Cardiac septum (tissue), 1 donor: ENCODE measurements around the gene PRDX1. TPM values are rescaled to one million over a fixed set of nuclear protein-coding genes. Genes with fewer than 3 reads are reported as not detected.

Experiments used
- DNase-seq: peaks from one replicate; pipeline ENCODE4 v3.0.0-alpha.2; 2020; ENCODE audit warnings: low spot score
- intact Hi-C: fragments of 100-400 bp; cut with DNase I; formaldehyde crosslinking; loops from one replicate; pipeline ENCODE4 v1.14.0; 2022
- long read RNA-seq: library from polyadenylated mRNA; unstranded; transcript quantifications from one replicate; pipeline ENCODE4 v2.0.0, GENCODE V29; 2021
- total RNA-seq: library from RNA; stranded (reverse); fragmentation: NEBNext Ultra II Directional; extraction: Animal tissue kit (Norgen Biotek cat#: 25700); gene quantifications from one replicate; pipeline ENCODE4 v1.2.1, GENCODE V29; 2021
- donor health status: DM: no; HTN: no; CAD: no.

Gene PRDX1
- total RNA-seq = 267 TPM
- long read RNA-seq, transcript PRDX1-202 (6 exons, 1,021 nt) = major isoform, 142 of 156 reads
- long read RNA-seq, partial matches to known transcripts = 2 of 156 reads
- long read RNA-seq, other reads (novel, unspliced or antisense) = 11 of 156 reads

GRCh38 chr1:45521413-45522323 lies at the start of gene PRDX1:
Gene PRDX1 (minus strand): TSS chr1:45521884. CDS start chr1:45519043, 2,841 bp downstream.
- DNase-seq = peak; percentile 97
- intact Hi-C loops = loop anchor here (1.0 to 2.0 kb wide), 2 partner anchors 29 to 163 kb away; partner anchors contain the start of gene AKR1A1

- intact Hi-C loops = loop anchor here (2.0 to 5.0 kb wide), 2 partner anchors 60 to 208 kb away; no protein-coding TSS in a partner anchor
- no peak for DNase-seq
Observed at GRCh38 chr1:45570631-45571030, 48.9 kb upstream of the PRDX1 start.

DNA sequence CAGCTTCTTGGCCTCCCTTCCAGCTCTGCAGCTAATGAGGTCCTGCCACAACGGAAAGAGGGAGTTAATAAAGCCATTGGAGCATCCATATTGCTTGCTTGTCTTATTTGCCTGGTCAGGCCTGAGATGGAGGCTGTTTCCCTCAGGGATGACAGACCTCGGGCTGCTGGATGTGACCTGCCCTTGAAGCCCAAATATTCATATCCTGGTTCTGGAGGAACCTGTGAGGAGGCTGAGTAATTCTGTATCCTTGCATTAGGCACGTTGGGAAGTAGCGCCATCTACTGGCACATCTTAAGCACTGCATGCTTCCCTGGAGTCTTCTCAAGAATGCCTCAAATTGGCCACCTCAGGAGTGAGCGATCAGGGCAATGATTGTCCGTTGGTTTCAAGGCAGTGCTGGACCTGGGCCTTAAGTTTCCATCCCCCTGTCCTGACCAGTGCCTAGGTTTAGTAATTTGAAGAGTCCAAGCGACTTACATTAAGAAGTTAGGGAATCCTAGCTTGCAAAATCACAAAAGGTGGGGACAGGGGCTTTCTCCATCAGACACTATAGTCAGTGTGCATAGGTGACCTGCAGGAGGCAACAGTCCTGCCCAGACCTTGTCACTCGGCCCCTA lies 48.4 kb upstream of the PRDX1 start:
- intact Hi-C loops = loop anchor here (2.0 to 5.0 kb wide), 2 partner anchors 59 to 208 kb away; no protein-coding TSS in a partner anchor
- peak; percentile 81 for DNase-seq

DNA sequence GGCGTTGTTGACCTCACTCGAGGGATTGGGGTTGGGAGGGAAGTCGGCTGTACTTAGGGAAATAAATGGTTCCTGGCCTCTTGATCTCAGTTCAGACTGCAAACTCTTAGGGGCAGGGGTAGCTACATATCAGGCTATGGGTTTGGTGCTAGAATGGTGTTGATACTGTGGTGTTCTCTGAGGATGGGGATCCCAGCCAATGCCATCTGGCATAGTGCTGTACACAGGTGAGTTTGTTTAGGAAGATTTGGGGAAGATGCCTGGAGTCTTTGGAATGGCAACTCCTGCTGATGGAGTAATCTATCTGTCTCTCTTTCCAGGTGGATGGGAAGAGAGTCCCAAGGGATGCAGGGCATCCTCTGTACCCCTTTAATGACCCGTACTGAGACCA lies 47.9 kb upstream of the PRDX1 start:
- intact Hi-C loops = no loop called here

GRCh38 chr1:45568421-45568820 lies 46.7 kb upstream of the PRDX1 start:
- intact Hi-C loops = no loop called here
- no peak for DNase-seq

More for the DNA sequence above, 47.9 kb upstream of the PRDX1 start:
- no peak for DNase-seq

- no peak for DNase-seq
- intact Hi-C loops = no loop called here
Observed at GRCh38 chr1:45567911-45568310, 46.2 kb upstream of the PRDX1 start.

DNA sequence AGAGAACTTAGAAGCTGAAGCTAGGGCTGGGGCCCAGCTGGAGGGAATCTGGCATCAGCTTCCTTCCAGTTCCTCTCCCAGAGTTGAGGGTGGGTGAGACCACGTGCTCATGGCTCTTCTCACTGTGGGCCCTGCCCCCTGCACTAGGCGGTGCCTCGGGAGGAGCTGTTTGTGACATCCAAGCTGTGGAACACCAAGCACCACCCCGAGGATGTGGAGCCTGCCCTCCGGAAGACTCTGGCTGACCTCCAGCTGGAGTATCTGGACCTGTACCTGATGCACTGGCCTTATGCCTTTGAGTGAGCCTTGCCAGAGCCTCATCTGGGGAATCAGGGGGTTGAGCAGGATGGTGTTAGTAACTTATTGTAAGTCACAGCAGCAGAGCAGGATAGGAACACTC lies 45.0 kb upstream of the PRDX1 start:
- no peak for DNase-seq
- intact Hi-C loops = no loop called here

DNA sequence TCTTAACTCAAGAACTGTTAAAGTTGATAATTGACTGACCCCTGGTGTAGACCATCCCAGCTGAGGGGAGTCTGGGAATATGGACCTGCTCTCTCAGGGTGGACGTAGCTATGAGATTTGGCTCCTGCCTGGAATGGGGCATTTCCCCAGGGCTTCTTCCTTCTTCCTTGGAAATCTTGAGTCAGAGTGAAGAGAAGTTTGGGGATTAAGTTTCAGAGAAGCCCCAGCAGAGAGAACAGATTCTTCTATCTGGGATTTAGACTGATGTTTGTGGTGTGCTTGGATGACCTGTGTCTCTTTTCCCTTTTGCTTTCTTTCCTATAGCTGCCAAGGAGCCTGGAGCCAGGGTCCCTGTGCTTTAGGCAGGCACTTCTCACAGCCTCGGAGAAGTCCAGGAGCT lies 42.2 kb upstream of the PRDX1 start:
- intact Hi-C loops = no loop called here
- no peak for DNase-seq

DNA sequence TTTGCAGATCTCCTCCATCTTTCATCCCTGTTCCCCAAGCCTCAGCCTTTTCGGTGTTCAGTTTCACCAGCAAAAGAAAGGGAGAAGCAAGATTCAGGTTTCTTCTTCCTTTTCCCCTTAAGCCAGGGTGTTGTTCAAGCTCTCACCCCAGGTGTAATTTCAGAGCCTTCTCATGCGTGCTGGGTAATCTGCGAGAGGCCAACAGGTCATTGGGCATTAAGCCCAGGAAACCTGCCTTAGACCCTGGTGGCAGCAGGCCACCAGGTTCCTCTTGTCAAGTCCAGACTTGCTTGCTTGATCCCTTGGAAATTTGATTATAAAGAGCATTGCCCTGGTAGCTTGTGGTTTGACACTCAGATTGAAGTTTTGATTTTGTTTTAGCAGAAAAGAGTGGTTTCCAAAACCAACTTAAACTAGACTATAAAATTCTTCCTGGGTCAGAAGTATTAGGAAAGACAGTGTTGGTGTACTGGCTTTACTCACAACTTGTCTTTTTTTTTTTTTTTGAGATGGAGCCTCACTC lies 35.8 kb upstream of the PRDX1 start:
- DNase-seq = no peak
- intact Hi-C loops = loop anchor here (10.0 kb wide), 1 partner anchor 543 kb away; the partner anchor contains the start of genes HECTD3 and UROD

DNA sequence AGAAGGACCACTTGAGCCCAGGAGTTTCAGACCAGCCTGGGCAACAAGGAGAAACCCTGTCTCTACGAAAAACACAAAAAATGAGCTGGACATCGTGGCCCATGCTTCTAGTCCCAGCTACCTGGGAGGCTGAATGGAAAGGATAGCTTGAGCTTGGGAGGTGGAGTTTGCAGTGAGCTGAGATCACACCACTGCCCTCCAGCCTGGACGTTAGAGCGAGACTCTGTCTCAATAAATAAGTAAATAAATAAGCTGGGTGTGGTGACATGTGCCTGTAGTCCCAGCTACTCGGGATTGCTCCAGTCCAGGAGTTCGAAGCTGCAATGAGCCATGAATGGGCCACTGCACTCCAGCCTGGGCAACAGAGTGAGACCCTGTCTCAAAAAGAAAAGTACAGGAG lies 32.5 kb upstream of the PRDX1 start:
- intact Hi-C loops = loop anchor here (5.0 to 10.0 kb wide), 2 partner anchors 197 to 539 kb away; partner anchors contain the start of genes HECTD3 and UROD
- DNase-seq = no peak

DNA sequence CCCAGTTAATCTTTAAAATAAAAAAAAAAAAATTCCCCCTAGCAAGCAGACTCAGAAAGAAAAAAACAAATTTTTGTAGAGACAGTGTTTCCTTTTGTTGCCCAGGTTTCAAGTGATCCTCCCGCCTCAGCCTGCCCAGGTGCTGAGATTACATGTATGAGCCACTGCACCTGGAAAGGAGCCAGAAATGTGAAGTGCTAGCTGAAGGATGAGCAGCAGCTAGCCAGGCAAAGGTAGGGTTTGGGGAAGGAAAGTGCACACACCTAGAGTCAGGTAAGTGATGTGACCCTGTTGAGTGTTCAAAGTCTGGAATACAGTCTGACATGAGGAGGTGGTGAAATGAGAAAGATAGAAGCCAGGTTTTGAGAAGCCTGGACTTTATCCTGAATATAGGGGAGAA lies 30.6 kb upstream of the PRDX1 start:
- intact Hi-C loops = loop anchor here (5.0 to 10.0 kb wide), 2 partner anchors 195 to 538 kb away; partner anchors contain the start of genes HECTD3 and UROD
- DNase-seq = no peak

DNA sequence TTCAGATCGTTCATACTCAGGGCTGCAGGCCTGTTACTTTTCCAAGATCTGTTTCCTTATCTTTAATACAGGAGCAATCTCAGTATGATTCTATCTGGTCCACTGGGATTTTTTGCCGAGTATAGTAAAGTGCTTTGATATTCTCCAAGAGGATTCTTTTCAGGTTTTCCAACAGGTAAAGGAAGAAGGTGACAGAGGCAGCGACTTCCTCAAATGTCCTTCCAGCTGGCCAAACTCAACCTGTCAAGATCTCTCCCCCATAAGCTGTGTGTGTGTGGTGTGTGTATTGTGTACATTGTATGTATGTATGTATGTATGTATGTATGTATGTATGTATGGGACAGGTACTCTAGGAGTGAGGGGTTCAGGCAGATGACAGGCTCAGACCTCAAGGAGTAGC lies 30.0 kb upstream of the PRDX1 start:
- intact Hi-C loops = loop anchor here (5.0 to 10.0 kb wide), 2 partner anchors 194 to 537 kb away; partner anchors contain the start of genes HECTD3 and UROD

GRCh38 chr1:45550401-45551351 lies 29.0 kb upstream of the PRDX1 start, which contains the start of gene AKR1A1:
Gene AKR1A1 (plus strand): TSS chr1:45550826. CDS start chr1:45561795, 10,969 bp downstream.
- intact Hi-C loops = loop anchor here (1.0 to 10.0 kb wide), 3 partner anchors 29 to 536 kb away; partner anchors contain the start of genes HECTD3, PRDX1 and UROD
- peak; percentile 95 for DNase-seq

More for the DNA sequence above, 30.0 kb upstream of the PRDX1 start:
- DNase-seq = no peak

- no peak for DNase-seq
- intact Hi-C loops = no loop called here
Observed at GRCh38 chr1:45545553-45546310, 24.0 kb upstream of the PRDX1 start.

DNA sequence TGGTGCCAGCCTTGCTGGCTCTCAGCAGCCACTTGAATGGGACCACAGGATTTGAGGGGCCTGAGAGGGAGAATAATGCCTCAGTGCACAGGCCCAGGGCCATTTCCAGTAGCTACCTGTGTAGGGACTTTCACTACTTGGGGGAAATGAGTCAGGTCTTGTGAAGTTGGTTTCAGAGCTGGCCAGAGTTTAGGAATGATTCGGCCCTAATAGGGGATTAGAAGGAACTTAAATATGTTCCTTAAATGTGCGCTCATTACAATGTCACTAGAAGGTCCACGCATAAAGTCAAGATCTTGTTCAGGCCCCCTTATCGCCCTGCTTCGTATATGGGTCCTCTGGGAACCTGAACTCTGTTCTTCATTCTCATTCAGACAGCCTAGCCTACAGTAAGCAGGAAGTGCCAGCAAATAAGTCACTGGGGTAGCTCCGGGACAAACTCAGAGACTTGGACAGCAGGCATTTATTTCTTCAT lies 23.4 kb upstream of the PRDX1 start:
- no peak for DNase-seq
- intact Hi-C loops = no loop called here

GRCh38 chr1:45544530-45544929 lies 22.8 kb upstream of the PRDX1 start:
- no peak for DNase-seq
- intact Hi-C loops = no loop called here

GRCh38 chr1:45543581-45544417 lies 22.1 kb upstream of the PRDX1 start:
- intact Hi-C loops = no loop called here
- DNase-seq = peak; percentile 86
